ENCODE measurements around the gene GALNTL6.

The GALNTL6 gene

DNA sequence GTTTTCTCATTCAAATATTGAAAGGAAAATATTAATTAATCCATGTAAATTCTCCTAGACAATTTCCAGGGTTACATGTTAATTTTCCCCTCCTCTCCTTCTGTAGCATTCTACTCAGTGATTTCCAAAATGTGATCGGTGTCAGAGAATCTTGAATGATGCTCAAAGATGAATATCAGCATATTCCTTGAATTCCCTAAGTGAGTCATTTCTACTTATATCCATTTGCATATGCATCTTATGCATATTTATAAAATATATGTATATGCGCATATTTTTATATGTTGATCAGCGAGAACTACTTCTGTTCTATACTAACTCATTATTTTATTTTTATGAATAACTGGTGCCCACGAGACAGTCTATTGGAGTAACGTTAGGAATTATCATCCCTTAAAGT is 33.9 kb upstream of the GALNTL6 start:
- Histone ChIP-seq H3K27me3 (ENCODE audit: insufficient read depth, low read length, poor library complexity, severe bottlenecking) (no peaks in the 10 kb centered on the region), H3F3A (ENCODE audit: low read depth) (no peaks in the 10 kb centered on the region), H3K79me2 (ENCODE audit: insufficient read depth, low read length) (no peaks in the 10 kb centered on the region), H2AFZ (ENCODE audit: low read length) (no peak overlapping the region), H3K9me2 (replicated peaks; ENCODE audit: low read depth, low read length) (no peaks in the 10 kb centered on the region), H3K9me3 (ENCODE audit: insufficient read depth, low read depth, low read length) (no peaks in the 10 kb centered on the region), H3K4me2 (ENCODE audit: low read depth, low read length, poor library complexity, severe bottlenecking) (no peak overlapping the region), H3K36me3 (ENCODE audit: insufficient read depth, low read length) (no peaks in the 10 kb centered on the region), H3K4me3 (ENCODE audit: low read length, poor library complexity, severe bottlenecking) (no peak overlapping the region), H3K9ac (ENCODE audit: low read depth, low read length, poor library complexity, severe bottlenecking) (no peak overlapping the region), H4K20me1 (ENCODE audit: insufficient read depth, low read length, poor library complexity, severe bottlenecking) (no peaks in the 10 kb centered on the region), H3K4me1 (ENCODE audit: insufficient read depth, low read length, poor library complexity, severe bottlenecking) (peaks cover 3% of the 10 kb centered on the region)
- TF ChIP-seq, protein P1, sequence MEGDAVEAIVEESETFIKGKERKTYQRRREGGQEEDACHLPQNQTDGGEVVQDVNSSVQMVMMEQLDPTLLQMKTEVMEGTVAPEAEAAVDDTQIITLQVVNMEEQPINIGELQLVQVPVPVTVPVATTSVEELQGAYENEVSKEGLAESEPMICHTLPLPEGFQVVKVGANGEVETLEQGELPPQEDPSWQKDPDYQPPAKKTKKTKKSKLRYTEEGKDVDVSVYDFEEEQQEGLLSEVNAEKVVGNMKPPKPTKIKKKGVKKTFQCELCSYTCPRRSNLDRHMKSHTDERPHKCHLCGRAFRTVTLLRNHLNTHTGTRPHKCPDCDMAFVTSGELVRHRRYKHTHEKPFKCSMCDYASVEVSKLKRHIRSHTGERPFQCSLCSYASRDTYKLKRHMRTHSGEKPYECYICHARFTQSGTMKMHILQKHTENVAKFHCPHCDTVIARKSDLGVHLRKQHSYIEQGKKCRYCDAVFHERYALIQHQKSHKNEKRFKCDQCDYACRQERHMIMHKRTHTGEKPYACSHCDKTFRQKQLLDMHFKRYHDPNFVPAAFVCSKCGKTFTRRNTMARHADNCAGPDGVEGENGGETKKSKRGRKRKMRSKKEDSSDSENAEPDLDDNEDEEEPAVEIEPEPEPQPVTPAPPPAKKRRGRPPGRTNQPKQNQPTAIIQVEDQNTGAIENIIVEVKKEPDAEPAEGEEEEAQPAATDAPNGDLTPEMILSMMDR (conservative IDR thresholded peaks at IDR 0.05; ENCODE audit: low read length), result no peak
- TF ChIP-seq EZH2phosphoT487 (IDR thresholded peaks at IDR 0.05; ENCODE audit: borderline replicate concordance), result no peak

DNA sequence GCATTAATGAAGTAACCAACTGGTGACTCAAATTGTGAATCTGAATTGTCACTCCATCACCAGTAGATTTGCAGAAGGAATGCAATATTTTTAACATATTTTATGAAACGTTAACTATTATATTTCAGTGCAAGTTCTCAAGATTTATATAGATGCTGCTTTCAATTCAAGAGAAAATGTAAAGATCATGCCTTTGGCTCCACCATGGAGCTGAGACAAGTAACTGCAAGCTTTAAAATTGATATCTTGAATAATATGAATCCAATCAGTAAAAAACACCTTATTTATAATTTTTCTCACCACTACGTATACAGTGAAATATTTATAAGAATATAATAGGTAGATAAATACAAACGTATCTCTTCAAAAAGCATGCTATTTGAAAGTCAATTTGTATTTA is 27.8 kb upstream of the GALNTL6 start:
- Histone ChIP-seq H3K79me2 (ENCODE audit: insufficient read depth, low read length) (no peaks in the 10 kb centered on the region), H3F3A (ENCODE audit: low read depth) (no peaks in the 10 kb centered on the region), H3K4me3 (ENCODE audit: low read length, poor library complexity, severe bottlenecking) (no peak overlapping the region), H3K9ac (ENCODE audit: low read depth, low read length, poor library complexity, severe bottlenecking) (no peak overlapping the region), H3K9me2 (replicated peaks; ENCODE audit: low read depth, low read length) (no peaks in the 10 kb centered on the region), H3K9me3 (ENCODE audit: insufficient read depth, low read depth, low read length) (no peaks in the 10 kb centered on the region), H3K36me3 (ENCODE audit: insufficient read depth, low read length) (no peaks in the 10 kb centered on the region), H3K4me2 (ENCODE audit: low read depth, low read length, poor library complexity, severe bottlenecking) (no peak overlapping the region), H4K20me1 (ENCODE audit: insufficient read depth, low read length, poor library complexity, severe bottlenecking) (no peaks in the 10 kb centered on the region), H3K27me3 (ENCODE audit: insufficient read depth, low read length, poor library complexity, severe bottlenecking) (no peaks in the 10 kb centered on the region), H2AFZ (ENCODE audit: low read length) (no peak overlapping the region), H3K4me1 (ENCODE audit: insufficient read depth, low read length, poor library complexity, severe bottlenecking) (no peaks in the 10 kb centered on the region)
- TF ChIP-seq EZH2phosphoT487 (IDR thresholded peaks at IDR 0.05; ENCODE audit: borderline replicate concordance), result no peak
- TF ChIP-seq, protein P1 (conservative IDR thresholded peaks at IDR 0.05; ENCODE audit: low read length), result peak; percentile 51

DNA sequence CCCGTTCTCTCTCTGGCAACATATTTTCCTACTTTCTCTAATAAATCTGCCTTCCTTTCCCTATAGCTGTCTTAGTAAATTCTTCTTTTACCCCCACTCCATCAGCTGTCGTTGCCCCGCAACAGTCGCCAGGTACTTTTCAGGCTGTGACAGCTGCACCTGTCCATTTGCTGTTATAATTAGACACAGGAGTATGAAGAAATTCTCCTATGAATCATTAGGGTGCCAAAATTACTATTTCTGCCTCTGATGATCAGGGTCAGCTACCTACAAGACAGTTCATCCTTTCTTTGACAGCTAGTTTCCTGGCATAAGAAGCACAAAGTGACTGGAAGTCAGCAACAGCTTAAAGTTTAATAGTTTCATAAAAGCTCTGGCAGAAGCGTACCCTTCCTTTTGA is 19.5 kb upstream of the GALNTL6 start:
- H3K9me2 ChIP-seq (replicated peaks; ENCODE audit: low read depth, low read length), result no peaks in the 10 kb centered on the region
- H3K9ac ChIP-seq (ENCODE audit: low read depth, low read length, poor library complexity, severe bottlenecking), result no peak overlapping the region
- no peaks in the 10 kb centered on the region for H3K27me3 ChIP-seq (ENCODE audit: insufficient read depth, low read length, poor library complexity, severe bottlenecking)
- H3K79me2 ChIP-seq (ENCODE audit: insufficient read depth, low read length), result no peaks in the 10 kb centered on the region
- H2AFZ ChIP-seq (ENCODE audit: low read length), result no peak overlapping the region
- H3K4me3 ChIP-seq (ENCODE audit: low read length, poor library complexity, severe bottlenecking), result no peak overlapping the region
- no peaks in the 10 kb centered on the region for H3K9me3 ChIP-seq (ENCODE audit: insufficient read depth, low read depth, low read length)
- no peak overlapping the region for H3K4me2 ChIP-seq (ENCODE audit: low read depth, low read length, poor library complexity, severe bottlenecking)
- H3K36me3 ChIP-seq (ENCODE audit: insufficient read depth, low read length), result no peaks in the 10 kb centered on the region
- H3F3A ChIP-seq (ENCODE audit: low read depth), result no peaks in the 10 kb centered on the region
- TF ChIP-seq, protein P1 (conservative IDR thresholded peaks at IDR 0.05; ENCODE audit: low read length), result no peak
- no peak for TF ChIP-seq EZH2phosphoT487 (IDR thresholded peaks at IDR 0.05; ENCODE audit: borderline replicate concordance)
- H4K20me1 ChIP-seq (ENCODE audit: insufficient read depth, low read length, poor library complexity, severe bottlenecking), result no peaks in the 10 kb centered on the region
- no peaks in the 10 kb centered on the region for H3K4me1 ChIP-seq (ENCODE audit: insufficient read depth, low read length, poor library complexity, severe bottlenecking)
